ENCODE measurements around the gene KCTD8.

The KCTD8 gene

DNA sequence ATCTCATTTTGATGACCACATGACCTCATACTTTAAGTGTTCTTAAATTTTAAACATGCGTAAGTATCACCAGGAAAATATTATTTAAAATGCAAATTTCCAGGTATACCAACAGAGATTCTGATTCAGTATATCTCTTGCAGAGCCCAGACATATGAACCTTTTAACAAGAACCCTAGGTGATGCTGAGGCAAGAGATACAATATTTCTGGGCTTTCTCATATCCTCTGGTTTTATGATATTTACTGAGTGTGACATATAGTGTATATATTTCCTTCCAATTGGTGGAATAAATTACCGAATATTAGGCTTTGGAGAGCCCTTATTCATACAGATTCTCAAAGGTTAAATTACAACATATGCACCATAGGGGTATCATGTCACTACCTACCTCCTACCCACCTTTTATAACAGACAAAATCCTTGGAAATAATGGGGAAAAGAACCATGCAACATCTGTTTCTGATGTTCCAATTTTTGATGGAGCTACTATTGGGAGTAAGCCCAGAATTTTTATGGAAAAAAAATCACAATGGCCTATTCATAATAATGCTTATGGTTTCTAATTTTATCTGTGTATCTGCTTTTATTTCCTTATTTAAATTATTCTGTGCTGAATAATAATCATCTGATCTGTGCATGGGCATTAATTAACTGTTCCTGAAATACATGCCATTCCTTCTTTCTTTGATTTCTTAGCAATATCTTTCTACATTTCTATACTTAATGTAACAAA, 27.1 kb downstream of the KCTD8 start:
- H3K27ac ChIP-seq: no peak overlapping the region
- TF ChIP-seq, protein P1, sequence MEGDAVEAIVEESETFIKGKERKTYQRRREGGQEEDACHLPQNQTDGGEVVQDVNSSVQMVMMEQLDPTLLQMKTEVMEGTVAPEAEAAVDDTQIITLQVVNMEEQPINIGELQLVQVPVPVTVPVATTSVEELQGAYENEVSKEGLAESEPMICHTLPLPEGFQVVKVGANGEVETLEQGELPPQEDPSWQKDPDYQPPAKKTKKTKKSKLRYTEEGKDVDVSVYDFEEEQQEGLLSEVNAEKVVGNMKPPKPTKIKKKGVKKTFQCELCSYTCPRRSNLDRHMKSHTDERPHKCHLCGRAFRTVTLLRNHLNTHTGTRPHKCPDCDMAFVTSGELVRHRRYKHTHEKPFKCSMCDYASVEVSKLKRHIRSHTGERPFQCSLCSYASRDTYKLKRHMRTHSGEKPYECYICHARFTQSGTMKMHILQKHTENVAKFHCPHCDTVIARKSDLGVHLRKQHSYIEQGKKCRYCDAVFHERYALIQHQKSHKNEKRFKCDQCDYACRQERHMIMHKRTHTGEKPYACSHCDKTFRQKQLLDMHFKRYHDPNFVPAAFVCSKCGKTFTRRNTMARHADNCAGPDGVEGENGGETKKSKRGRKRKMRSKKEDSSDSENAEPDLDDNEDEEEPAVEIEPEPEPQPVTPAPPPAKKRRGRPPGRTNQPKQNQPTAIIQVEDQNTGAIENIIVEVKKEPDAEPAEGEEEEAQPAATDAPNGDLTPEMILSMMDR (conservative IDR thresholded peaks at IDR 0.05): no peak

DNA sequence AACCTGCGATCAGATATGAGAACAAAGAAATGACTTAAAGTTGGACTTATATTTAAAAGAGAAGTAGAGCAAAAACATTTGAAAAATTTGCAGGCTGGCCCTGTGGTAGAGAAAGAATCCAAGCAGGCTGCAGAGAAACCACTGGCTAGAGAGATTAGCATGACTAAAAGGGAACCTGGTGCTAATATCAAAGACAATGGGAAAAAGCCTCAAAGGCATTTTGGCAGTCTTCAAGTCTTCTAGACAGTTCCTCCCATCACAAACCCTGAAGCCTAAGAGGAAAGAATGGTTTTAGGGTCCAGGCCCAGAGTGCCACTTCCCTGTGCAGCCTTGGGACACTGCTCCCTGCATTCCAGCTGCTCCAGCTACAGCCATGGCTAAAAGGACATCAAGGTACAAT, 33.4 kb downstream of the KCTD8 start:
- TF ChIP-seq, protein P1 (conservative IDR thresholded peaks at IDR 0.05): no peak
- H3K27ac ChIP-seq: no peak overlapping the region

DNA sequence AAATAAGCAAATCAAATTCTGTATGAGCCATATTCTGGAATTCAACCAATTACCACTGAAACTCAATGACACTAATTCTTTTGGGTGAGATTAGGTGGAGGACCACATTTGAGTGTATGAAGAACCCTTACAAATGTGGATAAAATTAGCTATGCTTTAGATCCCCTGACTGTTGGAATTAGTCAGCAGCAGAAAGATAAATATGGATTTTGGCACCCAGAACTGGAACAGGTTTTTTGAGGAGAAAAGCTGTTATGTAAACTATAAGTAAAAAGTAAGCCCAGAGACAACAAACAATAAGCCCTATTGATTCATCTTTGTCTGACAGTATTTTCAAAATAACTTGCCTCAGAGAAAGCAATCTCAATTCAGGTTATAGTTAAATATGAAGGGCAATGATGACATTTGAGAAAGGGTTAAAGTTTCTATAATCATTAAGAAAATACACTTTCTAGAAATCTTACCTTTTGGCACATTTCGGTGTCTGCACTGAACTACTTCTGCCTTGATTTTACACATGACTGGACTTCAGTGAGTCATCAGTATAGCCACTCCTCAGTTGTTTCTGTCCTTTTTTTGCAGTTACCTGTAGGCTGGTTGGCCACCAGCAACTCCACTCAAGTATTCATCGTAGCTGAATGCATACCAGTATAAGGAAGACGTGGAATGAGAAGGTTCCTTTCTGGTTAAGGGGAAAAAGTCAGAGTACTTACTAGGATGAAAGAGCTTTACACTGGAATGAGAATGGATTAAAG, 80.0 kb downstream of the KCTD8 start:
- H3K27ac ChIP-seq: no peak overlapping the region
- TF ChIP-seq, protein P1 (conservative IDR thresholded peaks at IDR 0.05): no peak

DNA sequence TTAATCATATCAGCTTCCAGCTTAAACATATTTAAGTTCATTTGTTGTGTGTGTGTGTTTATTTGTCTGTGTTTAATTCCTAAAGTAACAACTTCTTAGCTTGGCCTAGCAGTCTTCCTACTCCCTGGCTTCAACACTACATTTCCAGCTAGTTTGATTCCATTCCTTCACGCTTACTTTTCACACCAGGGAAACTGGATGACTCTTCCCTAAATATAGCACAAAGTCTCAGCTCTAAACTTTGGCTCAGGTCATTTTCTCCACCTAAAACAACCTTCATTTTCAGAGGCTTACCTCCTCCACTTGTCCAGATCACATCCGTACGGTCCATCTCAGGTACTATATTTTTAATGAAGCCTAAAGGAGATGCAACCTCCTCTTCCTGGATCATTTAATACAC, 94.4 kb downstream of the KCTD8 start:
- no peak overlapping the region for H3K27ac ChIP-seq
- TF ChIP-seq, protein P1 (conservative IDR thresholded peaks at IDR 0.05): no peak

DNA sequence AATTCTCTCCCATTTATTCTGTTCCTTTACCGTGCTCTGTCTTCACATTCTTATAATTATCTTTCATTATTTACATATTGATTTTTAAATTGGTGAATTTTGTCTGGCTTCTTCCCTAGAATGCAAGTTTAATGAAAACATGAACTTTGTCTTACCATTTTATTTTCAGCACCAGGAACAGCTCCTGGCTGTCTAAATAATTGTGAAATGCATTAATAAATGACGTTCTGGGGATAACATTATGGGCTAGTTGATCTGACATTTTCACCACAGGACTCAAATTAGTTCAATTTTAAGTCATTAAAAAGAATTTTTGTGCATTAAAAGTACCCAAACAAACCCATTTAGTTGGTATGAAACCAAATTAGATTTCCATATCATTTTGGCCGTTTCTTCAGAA, 97.5 kb downstream of the KCTD8 start:
- TF ChIP-seq, protein P1 (conservative IDR thresholded peaks at IDR 0.05): no peak
- H3K27ac ChIP-seq: no peak overlapping the region

DNA sequence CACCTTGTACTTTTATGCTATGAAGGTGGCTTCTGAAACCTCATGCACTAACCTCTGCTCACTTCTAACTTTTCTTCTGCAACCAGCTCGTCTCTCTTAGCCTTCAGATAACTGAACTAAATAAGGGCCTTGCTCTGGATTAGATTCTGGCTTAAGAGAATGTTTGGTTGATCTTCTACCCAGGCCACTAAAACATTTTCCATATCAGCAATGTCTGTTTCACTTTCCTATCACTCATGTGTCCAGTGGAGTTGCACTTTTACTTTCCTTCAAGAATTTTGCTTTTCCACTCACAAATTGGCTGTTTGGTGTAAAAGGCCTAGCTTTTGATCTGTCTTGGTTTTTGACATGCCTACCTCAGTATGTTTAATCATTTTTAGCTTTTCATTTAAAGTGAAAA, 105.8 kb downstream of the KCTD8 start:
- H3K27ac ChIP-seq: no peak overlapping the region
- TF ChIP-seq, protein P1 (conservative IDR thresholded peaks at IDR 0.05): no peak

DNA sequence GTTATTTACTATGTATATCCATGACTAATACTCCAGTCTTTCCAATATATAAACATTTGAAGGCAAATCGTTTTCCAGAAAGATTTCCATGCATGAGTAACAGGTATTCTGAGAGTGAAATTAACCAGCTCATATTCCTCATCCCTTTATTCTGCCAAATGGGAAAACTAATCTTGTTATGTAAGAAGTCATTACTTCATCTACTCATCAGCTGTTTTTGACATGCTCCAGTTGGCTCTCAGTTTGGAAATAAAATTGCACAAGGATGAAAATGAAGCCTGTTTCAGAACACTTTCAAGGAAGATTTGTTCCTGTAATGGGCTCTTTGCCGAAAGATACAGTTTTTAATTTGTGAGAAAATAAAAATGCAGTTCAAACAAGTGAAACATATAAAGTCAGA, 121.9 kb downstream of the KCTD8 start:
- H3K27ac ChIP-seq: no peak overlapping the region
- TF ChIP-seq, protein P1 (conservative IDR thresholded peaks at IDR 0.05): no peak
